Adipose tissue (tissue), 3 donors: ENCODE results near the gene PLEKHB2. TPM values are rescaled to one million over a fixed set of nuclear protein-coding genes. Genes with fewer than 3 reads are reported as not detected.
"Not testable (repeated sequence)": the region's sequence is repeated elsewhere in the genome, so short reads cannot be mapped to it uniquely, and the experiment has no call there.

Source experiments
- H3K27ac ChIP-seq: one replicate; pipeline ENCODE4 v1.5.1; 2013; ENCODE audit warnings: low read depth, low read length
- WGBS, 3 donors: extraction: QIAGEN DNeasy Blood & Tissue Kit; methylation state at CpG; one replicate each; pipeline ENCODE4 v1.1.7; 2013; 5-methylcytosine and 5-hydroxymethylcytosine counted together
- polyA plus RNA-seq, 3 donors: library from polyadenylated mRNA; stranded (reverse); fragments of 200-250 nt; gene quantifications; one replicate each; pipeline ENCODE4 v1.2.3, GENCODE V29; 2013
- donor health status: healthy with polysubstance abuse.
- donor health status: Bipolar disorder and iron deficiency.
- donor health status: healthy.

Gene PLEKHB2
- polyA plus RNA-seq, 3 donors, result 11.4 to 35.9 (median 27.4) TPM

DNA sequence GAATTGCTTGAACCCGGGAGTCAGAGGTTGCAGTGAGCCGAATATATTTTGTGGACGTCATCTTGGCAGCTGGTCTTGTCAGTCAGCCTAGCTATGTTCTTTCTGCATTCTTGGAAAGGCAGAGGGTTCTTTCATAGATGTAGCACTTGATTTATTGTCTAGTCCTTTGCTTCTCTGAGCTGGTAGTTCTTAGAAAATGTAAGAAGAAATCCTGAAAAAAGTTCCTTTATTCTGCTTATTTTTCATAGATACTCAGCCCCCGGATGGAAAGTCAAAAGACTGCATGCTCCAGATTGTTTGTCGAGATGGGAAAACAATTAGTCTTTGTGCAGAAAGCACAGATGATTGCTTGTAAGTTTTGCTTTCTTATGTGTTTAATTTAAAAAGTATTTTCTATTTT lies 21.3 kb downstream of the PLEKHB2 start:
- H3K27ac ChIP-seq, result no peak overlapping the region
- 75 to 90% (median 75%) methylated on average over 5 of the region's 5 CpGs for WGBS, 3 donors

DNA sequence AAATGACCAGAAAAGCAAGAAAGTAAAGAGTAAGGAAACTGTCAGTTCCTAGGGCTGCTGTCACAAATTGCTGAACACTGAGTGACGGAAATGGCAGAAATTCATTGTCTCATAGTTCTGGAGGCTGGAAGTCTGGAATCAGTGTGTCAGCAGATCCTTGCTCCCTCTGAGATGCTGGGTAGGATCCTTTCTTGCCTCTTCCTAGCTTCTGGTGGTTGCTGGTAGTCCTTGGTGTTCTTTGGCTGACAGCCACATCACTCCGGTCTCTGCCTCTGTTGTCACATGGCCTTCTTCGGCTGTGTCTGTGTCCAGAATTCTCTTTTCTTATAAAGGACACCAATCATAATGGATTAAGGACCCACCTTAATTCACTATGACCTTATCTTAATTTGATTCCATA lies 21.9 kb downstream of the PLEKHB2 start:
- no peak overlapping the region for H3K27ac ChIP-seq
- WGBS, 3 donors, result 84 to 95% (median 90%) methylated on average over 3 of the region's 3 CpGs

DNA sequence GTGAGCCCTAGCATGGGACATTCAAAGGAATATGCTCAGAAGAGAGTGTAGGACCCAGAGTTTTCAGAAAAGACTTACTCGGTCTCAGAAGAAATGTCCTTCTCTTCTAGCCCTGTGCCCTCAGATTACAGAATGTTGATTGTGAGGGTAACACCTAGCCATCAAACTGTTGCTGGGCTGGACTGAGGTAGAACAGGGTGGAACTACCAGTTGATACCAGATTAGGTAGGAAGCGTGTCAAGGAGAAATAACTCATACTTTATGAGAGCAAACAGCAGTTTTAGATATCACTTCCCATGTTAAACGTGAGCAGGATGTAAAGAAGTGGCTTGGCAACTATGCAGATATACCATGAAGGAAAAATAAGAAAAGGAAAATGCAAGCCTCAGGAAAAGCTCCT lies 22.8 kb downstream of the PLEKHB2 start:
- WGBS, 3 donors, result 89 to 92% (median 90%) methylated on average over 3 of the region's 3 CpGs
- no peak overlapping the region for H3K27ac ChIP-seq

DNA sequence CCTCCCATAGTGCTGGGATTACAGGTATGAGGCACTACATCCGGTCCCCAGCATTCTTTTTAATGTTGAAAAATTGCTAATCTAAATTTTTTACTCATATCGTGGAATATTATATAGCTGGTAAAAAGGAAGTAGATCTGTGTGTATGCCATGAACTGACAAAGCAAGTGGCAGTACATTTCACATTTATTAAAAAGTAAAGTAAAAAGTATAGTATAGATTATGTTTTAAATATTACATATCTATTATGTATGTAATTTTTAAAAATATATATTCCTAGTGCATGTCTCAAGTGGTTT lies 25.1 kb downstream of the PLEKHB2 start:
- H3K27ac ChIP-seq, result no peak overlapping the region

DNA sequence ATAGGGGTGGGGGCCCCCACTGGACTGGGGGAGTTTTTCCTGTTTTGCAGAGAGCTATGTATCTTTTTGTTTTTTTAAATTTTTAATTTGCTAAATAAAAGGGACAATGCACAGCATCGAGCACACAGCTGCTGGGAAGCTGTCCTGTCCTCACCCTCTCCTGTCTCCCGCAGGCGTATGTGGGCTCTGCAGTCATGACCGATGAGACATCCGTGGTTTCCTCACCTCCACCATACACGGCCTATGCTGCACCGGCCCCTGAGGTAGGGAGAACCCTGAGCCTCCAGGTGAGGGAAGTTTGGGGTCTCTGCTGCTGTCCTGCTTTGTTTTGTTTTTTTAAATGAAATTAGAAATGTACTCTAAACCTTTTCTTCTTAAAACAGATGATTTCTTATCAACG lies 27.6 kb downstream of the PLEKHB2 start:
- 88 to 92% (median 91%) methylated on average over 8 of the region's 8 CpGs for WGBS, 3 donors
- no peak overlapping the region for H3K27ac ChIP-seq

More for the DNA sequence above, 25.1 kb downstream of the PLEKHB2 start:
- WGBS, 3 donors, result 97 to 100% (median 98%) methylated on average over 2 of the region's 2 CpGs

DNA sequence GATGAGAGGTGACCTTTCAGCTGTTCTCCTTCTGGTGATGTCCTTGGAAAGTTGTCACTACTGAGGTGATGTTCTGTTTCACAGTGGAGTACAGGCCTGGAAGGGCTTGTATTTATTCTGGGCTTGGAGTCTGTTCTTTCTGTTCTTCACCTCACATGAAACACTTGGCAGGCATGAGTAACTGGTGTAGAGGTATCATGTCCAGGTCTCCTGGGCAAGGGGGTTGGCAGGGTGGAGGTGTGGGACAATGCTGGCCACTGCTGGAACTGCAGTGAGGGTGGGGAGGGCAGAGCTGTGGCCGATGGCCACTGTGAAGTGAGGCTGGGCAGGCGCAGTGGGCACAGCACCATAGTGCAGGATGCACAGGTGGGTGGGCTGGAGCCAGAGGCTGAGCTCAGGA lies 35.4 kb downstream of the PLEKHB2 start:
- WGBS, 3 donors, result 86 to 98% (median 97%) methylated on average over 2 of the region's 2 CpGs
- H3K27ac ChIP-seq, result no peak overlapping the region

DNA sequence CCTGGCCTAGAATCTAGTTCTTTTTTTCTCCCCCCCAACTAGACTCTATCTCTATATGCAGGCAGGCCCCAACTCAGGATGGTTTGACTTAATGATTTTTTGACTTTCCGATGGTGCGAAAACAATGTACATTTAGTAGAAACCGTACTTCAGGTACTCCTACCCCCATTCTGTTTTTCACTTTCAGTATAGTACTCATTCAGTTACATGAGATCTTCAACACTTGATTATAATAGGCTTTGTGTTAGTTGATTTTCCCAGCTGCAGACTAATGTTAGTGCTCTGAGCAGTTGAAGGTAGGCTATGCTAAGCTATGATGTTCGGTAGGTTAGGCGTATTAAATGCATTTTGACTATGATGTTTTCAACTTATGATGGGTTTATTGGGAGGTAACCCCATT lies 37.7 kb downstream of the PLEKHB2 start:
- H3K27ac ChIP-seq, result no peak overlapping the region
- 94 to 98% (median 97%) methylated on average over 5 of the region's 5 CpGs for WGBS, 3 donors

DNA sequence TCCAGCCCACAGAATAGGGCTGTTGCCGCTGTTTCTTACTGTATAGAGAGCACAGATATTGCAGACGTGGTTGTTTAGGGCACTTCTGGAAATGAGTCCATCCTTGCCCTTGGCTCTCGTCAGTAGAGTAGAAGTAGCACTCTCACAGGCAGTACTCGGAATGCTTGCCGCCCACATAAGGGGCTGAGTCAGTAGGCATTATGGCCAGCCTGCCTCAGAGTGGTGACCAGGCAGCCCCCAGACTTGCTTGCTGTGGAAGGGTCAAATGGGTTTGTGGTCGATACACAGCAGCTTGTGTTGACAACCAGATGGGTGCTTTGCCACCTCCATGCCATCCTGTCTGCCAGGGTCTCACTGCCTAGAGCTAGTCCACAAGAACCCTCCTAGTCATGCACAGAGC lies 38.7 kb downstream of the PLEKHB2 start:
- H3K27ac ChIP-seq, result no peak overlapping the region
- 93 to 95% (median 95%) methylated on average over 6 of the region's 6 CpGs for WGBS, 3 donors

DNA sequence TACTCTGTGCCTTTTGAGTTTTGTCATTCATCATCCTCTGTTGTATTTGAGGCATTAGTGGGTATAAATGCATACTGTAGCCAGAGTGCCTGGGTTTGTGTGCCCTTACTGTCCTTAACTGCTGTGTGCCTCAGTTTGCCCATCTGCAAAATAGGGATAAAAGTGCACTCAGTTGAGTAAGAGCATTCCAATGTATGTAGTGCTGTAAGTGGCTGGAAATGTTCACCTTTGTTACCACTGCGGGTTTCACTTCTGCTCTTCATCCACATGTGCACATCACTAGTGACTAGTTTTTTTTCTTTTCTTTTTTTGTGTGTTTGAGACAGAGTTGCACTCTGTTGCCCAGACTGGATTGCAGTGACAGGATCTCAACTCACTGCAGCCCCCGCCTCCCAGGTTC lies 39.9 kb downstream of the PLEKHB2 start:
- no peak overlapping the region for H3K27ac ChIP-seq
- 92 to 98% (median 96%) methylated on average over 2 of the region's 2 CpGs for WGBS, 3 donors

DNA sequence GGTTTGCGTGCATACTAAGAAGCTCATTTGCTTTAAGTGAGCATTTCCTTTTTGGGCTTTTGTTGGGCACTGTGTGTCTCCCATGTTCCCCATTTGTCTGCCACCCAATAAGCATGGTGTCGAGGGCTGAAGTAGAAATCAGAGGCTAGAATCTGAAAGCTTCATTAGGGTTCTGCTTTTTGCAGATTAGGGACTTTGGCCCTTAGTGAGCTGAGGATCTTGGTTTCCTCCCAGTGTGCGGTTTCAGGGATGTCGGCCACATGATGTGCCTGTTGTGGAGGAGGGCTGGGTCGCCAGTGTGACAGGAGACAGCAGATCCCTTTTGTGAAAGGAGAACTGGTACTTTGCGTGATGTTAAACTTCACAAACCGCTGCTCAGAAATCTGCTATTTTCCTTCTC lies 41.1 kb downstream of the PLEKHB2 start:
- H3K27ac ChIP-seq, result no peak overlapping the region
- 82 to 94% (median 85%) methylated on average over 7 of the region's 7 CpGs for WGBS, 3 donors

DNA sequence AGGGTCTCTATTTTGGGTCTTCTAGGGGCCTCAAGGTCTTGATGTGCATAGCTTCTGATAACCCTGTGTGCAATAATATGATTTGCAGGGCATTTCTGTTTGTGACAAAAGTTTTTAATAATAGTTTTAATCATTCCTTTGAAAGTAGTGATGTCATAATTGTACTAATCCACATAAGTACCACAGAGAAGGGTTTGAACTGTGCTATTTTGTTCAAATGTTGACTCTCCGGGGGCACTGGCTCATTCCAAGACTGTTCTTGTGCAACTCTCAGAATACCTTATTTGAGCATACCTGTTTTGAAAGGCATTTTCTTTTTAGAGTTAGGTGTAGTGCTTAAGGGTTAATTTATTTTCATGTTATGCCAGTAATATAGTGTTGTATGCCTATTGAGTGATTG lies 41.6 kb downstream of the PLEKHB2 start:
- H3K27ac ChIP-seq, result no peak overlapping the region
- 84 to 94% (median 84%) methylated on average over 1 of the region's 1 CpG for WGBS, 3 donors

DNA sequence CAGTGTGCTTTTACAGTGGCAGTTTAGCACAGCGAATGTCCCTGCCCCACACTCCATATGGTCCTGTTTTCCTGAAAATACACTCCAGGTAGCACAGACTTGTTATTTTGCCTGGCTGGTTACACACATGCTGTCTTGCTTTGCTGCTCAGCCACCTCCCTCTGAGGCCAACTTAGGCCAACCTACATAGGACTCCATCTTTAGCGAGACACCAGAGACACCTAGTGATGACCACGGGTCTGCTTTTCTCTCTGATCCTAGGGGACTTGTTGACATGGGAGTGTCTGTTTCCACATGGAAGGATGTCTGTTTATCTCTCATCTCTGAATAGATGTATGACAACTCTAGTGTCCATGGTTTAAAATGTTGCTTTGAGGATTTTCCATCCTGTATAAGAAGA lies 43.3 kb downstream of the PLEKHB2 start:
- H3K27ac ChIP-seq, result no peak overlapping the region
- 71 to 87% (median 76%) methylated on average over 3 of the region's 3 CpGs for WGBS, 3 donors

DNA sequence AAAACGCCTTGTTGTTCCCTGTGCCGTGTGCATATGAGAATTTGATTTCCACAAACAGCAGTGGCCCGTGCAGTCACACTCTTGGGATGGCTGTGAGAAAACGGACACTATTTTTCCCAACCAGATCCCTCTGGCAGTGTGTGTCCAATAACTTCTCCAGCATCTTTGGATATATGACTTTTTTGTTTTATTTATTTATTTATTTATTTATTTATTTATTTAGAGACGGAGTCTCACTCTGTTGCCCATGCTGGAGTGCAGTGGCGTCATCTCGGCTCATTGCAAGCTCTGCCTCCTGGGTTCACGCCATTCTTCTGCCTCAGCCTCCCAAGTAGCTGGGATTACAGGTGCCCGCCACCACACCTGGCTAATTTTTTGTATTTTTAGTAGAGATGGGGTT lies 45.0 kb downstream of the PLEKHB2 start:
- 97 to 99% (median 98%) methylated on average over 9 of the region's 9 CpGs for WGBS, 3 donors
- H3K27ac ChIP-seq, result not testable (repeated sequence)

DNA sequence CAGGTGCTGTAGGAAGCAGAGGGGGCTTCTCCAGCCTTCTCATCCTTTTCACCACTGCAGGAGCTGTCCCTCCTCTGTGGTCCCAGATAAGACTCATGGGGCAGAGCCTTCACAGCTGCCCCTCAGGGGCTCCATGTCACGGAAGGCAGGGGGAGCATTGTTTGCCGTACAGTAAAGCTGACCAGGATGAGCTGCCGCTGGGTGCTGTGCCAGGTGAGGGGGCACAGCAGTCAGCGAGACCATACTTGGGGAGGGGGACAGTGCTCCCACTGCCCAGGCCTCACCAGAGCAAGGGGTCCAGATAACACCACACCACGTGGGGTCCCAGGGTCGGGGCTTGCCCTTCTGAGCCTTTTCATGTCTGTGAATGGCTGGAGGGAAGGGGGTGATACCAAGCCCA lies 46.3 kb downstream of the PLEKHB2 start:
- WGBS, 3 donors, result 80 to 90% (median 84%) methylated on average over 6 of the region's 6 CpGs

DNA sequence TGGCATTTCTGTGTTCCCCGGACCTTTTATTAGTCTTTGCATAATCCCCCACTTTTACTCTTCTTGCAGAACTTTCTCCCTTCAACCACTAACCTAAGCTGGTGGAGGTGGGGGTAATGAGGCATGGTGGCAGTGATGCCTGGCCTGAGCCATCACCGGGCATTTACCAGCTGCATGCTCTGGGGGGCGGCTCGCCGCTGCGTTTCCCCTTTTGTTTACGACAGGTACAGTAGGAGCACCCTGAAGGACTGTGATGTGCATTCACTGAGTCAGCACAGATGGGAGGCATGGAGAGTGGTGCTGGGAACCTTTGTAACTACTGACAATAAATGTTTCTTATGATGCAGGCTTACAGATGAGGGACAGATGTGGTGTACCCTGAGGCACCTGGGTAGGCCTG lies 46.9 kb downstream of the PLEKHB2 start:
- no peak overlapping the region for H3K27ac ChIP-seq
- WGBS, 3 donors, result 46 to 52% (median 49%) methylated on average over 7 of the region's 7 CpGs

More for the DNA sequence above, 46.3 kb downstream of the PLEKHB2 start:
- no peak overlapping the region for H3K27ac ChIP-seq

DNA sequence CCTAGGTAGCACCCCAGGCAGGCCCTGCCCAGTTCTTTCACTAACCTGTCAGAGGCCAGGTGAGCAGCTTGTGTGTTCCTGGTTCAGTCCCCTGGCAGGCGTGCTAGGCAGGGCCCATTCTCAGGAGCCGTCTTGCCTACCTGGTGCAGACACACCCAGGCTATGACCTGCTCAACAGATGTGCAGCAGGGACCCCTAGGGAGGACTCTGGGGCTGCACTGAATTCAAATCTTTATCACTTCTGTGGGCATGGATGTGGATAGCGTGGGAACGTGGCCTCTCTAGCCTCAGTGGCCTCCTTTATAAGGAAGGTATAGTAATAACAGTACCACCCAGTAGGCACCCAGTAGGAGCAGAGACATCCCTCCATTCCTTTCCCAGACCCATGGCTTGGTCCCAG lies 48.4 kb downstream of the PLEKHB2 start:
- WGBS, 3 donors, result 47 to 66% (median 62%) methylated on average over 4 of the region's 4 CpGs
- H3K27ac ChIP-seq, result no peak overlapping the region

DNA sequence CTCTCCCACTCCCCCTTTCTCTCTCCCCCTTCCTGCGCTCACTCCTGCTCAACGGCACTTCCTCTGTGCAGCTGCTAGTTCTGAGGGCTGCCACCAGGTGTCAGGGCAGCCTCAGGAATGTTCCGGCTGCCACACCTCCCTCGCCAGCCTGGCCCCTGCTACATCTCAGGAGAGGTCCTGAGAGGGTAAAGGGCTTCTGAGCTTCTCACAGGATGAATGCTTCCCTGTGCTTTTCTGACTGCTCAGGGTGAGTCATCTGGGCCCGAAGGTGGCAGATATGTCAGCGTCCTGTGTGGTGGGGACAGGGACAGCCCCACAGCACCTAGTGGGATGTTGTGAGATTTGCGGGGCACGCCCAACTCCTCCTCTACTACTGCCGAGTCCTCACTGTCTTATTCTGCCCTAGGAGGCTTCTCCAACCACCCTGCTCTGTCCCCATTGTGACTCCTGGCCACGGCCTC lies 49.0 kb downstream of the PLEKHB2 start:
- 29 to 39% (median 35%) methylated on average over 10 of the region's 10 CpGs for WGBS, 3 donors
- no peak overlapping the region for H3K27ac ChIP-seq

DNA sequence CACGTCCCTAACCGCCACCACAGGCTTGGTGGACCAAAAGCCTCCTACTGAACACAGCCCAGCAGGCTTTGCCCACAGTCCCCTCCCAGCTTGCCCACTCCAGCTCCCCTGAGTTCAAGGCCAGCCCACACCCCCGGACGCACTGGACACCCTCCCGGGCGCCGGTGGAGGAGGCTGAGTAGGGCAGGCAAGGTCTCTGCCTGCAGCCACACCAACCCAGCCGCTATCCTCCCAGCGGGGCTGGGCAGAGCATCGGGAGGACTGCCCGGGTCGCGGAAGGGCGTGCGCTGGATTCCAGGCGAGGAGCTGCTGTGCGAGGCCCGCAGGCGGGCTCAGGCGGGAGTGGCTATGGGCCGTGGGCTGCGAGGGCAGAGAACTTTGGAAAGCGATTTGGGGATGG lies 49.5 kb downstream of the PLEKHB2 start:
- 80 to 91% (median 90%) methylated on average over 23 of the region's 23 CpGs for WGBS, 3 donors
- H3K27ac ChIP-seq, result no peak overlapping the region

DNA sequence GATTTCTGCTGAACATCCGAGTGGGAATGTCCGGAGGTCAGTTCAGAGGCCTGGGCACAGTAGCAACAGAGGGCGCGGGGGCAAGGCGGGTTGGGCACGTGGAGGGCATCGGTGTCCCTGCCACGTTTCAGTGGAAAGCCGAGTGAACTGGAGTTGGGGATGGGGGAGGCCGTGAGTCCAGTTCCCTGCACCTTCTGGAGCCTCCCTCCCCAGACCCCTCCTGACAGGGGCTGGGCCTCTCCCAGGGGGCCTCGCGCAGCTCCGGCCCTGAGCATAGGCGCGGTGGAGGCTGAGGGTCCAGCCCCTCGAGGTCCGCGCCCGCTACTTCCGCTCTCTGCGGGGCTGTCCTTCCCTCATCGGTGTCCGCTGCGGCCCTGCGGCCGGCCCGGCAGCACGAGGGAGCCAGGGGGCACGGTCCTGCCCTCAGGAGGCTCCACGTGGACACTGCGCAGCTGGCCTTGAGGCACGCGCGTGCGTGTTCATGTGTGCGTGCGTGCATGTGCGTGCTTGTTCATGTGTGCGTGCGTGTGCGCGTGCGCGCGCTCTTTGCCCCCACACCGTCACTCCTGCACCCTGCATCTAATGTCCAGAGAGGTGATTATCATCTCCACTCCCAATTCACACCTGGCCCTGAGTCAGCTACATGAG lies 50.2 kb downstream of the PLEKHB2 start:
- no peak overlapping the region for H3K27ac ChIP-seq
- WGBS, 3 donors, result 93 to 95% (median 95%) methylated on average over 41 to 46 of the region's 46 CpGs

DNA sequence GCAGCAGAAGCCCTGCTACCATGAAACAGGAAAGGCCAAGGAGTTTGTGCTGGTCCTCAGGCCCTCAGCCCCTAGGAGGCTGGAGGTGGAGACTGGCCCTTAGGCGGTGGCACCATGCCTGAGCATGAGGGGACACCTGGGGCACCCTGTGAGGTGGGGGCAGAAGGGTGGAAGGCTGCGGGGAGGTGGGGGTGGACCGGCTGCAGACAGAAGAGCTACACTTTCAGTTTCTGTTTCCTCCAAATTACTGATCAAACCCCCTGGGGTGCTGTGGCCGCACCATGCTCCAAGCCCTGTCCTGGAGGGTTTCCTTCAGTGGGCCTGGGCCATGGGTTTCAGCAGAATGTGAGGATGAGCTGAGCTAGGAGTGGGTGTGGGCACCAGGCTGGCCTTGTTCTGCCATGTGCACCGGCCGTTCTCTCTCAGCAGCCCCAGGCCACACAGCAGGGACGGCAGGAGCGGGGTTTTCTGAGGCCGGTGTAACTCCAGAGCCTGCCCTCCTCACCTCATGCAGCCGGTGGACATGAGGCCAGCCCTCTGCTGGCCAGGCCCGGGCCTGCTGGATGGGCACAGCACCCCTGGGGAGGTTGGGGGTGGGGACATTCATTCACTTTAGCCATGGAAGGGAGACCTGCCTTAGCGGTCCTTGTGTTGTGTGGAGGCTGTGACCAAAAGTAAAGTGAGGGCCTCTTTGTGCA lies 51.5 kb downstream of the PLEKHB2 start:
- 69 to 71% (median 69%) methylated on average over 12 of the region's 12 CpGs for WGBS, 3 donors
- no peak overlapping the region for H3K27ac ChIP-seq
